NT2/D1 (cell line): Measurements from ENCODE around the gene NETO2.

Experiments used
- DNase-seq: peaks from one replicate; pipeline ENCODE4 v3.0.0-alpha.2; 2011; ENCODE audit warnings: low read depth, low spot score
- H3K27me3 ChIP-seq: 2 replicates; pipeline ENCODE4 v1.6.0; 2011; ENCODE audit warnings: mild to moderate bottlenecking; ENCODE audit not compliant: insufficient read length, insufficient read depth
- H3K36me3 ChIP-seq: 2 replicates; pipeline ENCODE4 v1.6.1; 2011; ENCODE audit warnings: mild to moderate bottlenecking, low read length, mixed read lengths; ENCODE audit not compliant: insufficient read depth, insufficient read length
- H3K4me1 ChIP-seq: 2 replicates; pipeline ENCODE4 v1.5.1; 2011; ENCODE audit not compliant: insufficient read depth, insufficient read length
- H3K4me3 ChIP-seq: 2 replicates; pipeline ENCODE4 v1.5.1; 2011; ENCODE audit warnings: low read depth; ENCODE audit not compliant: insufficient read length
- H3K9ac ChIP-seq: 2 replicates; pipeline ENCODE4 v1.6.0; 2011; ENCODE audit warnings: low read depth; ENCODE audit not compliant: insufficient read length
- H3K9me3 ChIP-seq: 2 replicates; pipeline ENCODE4 v1.5.1; 2011; ENCODE audit warnings: mild to moderate bottlenecking, low read length; ENCODE audit not compliant: insufficient read depth
- SUZ12 ChIP-seq: IDR thresholded peaks from 2 replicates; pipeline ENCODE4 v1.6.1; 2011; ENCODE audit not compliant: insufficient read length, insufficient read depth; ENCODE audit errors: extremely low read depth
- YY1 ChIP-seq: IDR thresholded peaks from 2 replicates; pipeline ENCODE4 v1.6.1; 2011; ENCODE audit not compliant: insufficient read length, insufficient read depth
- ZNF274 ChIP-seq: IDR thresholded peaks from 2 replicates; pipeline ENCODE4 v1.6.1; 2011; ENCODE audit warnings: mild to moderate bottlenecking, low read depth, low read length

The NETO2 gene

GRCh38 chr16:47028767-47029377 lies 114.9 kb downstream of the NETO2 start:
- no peak for TF ChIP-seq YY1
- TF ChIP-seq SUZ12, result no peak
- no peak for TF ChIP-seq ZNF274
- no peaks in the 10 kb centered on the region for H3K27me3 ChIP-seq
- no peak overlapping the region for H3K9ac ChIP-seq
- no peaks in the 10 kb centered on the region for H3K4me1 ChIP-seq
- H3K4me3 ChIP-seq, result no peak overlapping the region
- DNase-seq, result no peak
- no peaks in the 10 kb centered on the region for H3K9me3 ChIP-seq
- no peaks in the 10 kb centered on the region for H3K36me3 ChIP-seq
